ENCODE results near the gene HK1. TPM values are rescaled to one million over a fixed set of nuclear protein-coding genes. Genes with fewer than 3 reads are reported as not detected.

The HK1 gene
- total RNA-seq, 2 experiments from 2014 or later: 126 to 127 TPM

DNA sequence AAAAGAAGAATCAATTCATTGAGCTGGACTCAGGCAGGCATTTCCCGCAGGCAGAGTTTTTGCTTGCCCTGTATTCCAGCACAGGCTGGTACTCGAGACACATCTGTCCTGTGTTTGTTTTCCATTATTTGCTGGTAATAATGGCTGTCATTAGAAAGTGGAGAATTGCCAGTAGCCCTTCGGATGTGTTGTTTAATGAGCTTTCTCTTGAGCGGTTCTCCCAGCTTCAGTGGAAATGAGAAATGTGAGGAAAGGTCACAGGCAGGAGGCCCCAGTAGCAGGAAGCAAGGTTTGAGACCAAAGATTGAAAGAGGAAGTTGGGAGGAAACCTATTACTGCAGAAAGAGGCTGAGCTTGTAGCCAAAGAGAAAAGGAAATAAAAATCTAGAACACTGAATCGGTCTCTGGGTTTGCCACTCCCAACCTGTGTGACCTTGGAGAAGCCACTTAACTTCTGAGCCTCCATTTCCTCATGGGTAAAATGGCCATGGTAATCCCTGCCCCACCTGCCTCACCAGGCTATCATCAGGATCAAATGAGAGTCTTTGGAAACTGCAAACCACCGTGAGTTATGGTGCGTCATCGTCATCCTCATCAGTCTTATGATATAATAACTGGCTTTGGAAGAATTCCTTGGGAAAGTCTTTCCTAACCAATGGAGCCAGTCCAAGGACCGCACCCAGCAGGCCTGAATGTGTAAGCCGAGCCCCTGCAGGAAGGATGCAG, 70.7 kb downstream of the HK1 start:
- peaks cover 3% of the 10 kb centered on the region for H3K9me3 Mint-ChIP-seq
- peaks cover 82% of the 10 kb centered on the region for H3K36me3 Mint-ChIP-seq (ENCODE audit: low read depth)
- peaks cover 79% of the 10 kb centered on the region for H3K4me1 Mint-ChIP-seq
- H3K4me3 Mint-ChIP-seq: peak overlapping the region; percentile 57
- DNase-seq: no peak
- no peaks in the 10 kb centered on the region for H3K27me3 Mint-ChIP-seq
- ChIA-PET CTCF (interaction anchor here (0.8 to 1.8 kb wide), 6 partner anchors 10 to 115 kb away, joined by 3 to 7 read pairs (median 3); no protein-coding TSS in a partner anchor), POLR2A (no interaction called here)
- H3K27ac Mint-ChIP-seq: peak overlapping the region; percentile 89

DNA sequence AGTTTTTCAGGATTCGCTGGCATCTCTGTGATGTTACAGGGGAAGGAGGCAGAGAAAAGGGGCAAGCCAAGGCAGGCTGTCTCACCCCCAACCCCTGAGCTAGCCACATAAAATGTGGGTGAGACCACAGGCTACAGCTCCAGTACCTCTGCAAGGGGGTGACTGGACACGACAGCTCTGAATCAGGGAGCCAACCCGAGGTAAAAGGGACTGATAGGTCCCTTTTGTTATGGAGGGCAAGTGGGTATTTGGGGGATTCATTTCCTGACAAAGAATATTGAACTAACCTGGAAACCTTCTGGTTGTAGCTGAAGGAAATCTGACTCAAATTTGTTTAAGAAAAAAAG, 71.2 kb downstream of the HK1 start:
- ChIA-PET POLR2A (no interaction called here), CTCF (interaction anchor here (1.1 to 1.8 kb wide), 4 partner anchors 10 to 115 kb away, joined by 3 to 7 read pairs (median 3); no protein-coding TSS in a partner anchor)
- H3K27me3 Mint-ChIP-seq: no peaks in the 10 kb centered on the region
- peak overlapping the region; percentile 89 for H3K27ac Mint-ChIP-seq
- peaks cover 82% of the 10 kb centered on the region for H3K36me3 Mint-ChIP-seq (ENCODE audit: low read depth)
- DNase-seq: no peak
- no peak overlapping the region for H3K4me3 Mint-ChIP-seq
- peaks cover 78% of the 10 kb centered on the region for H3K4me1 Mint-ChIP-seq
- peaks cover 5% of the 10 kb centered on the region for H3K9me3 Mint-ChIP-seq

DNA sequence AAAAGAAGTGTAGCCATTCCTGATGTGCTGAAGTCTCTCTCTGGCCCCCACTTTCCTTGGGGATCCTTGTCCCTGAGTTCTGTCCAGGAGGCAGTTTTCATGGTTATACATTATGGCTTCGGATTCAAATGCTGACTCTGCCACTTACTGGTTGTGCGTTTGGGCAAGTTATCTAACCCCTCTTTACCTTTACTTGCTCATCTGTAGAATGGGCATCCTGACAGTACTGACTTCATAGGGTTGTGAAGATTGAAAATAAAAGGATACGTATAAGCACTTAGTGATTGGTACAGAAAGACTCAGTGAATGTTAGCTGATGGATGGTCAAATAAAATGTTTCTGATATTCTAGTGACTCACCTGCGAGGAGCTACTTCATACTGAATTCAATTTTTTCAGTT, 73.3 kb downstream of the HK1 start:
- Mint-ChIP-seq H3K4me1 (peaks cover 66% of the 10 kb centered on the region), H3K9me3 (peaks cover 5% of the 10 kb centered on the region), H3K27me3 (no peaks in the 10 kb centered on the region), H3K36me3 (ENCODE audit: low read depth) (peaks cover 71% of the 10 kb centered on the region), H3K4me3 (no peak overlapping the region), H3K27ac (no peak overlapping the region)
- CTCF ChIA-PET: interaction anchor here (1.0 kb wide), 1 partner anchor 12 kb away, joined by 3 read pairs; no protein-coding TSS in a partner anchor
- POLR2A ChIA-PET: interaction anchor here (0.6 kb wide), 1 partner anchor 138 kb away, joined by 5 read pairs; no protein-coding TSS in a partner anchor
- DNase-seq: no peak

DNA sequence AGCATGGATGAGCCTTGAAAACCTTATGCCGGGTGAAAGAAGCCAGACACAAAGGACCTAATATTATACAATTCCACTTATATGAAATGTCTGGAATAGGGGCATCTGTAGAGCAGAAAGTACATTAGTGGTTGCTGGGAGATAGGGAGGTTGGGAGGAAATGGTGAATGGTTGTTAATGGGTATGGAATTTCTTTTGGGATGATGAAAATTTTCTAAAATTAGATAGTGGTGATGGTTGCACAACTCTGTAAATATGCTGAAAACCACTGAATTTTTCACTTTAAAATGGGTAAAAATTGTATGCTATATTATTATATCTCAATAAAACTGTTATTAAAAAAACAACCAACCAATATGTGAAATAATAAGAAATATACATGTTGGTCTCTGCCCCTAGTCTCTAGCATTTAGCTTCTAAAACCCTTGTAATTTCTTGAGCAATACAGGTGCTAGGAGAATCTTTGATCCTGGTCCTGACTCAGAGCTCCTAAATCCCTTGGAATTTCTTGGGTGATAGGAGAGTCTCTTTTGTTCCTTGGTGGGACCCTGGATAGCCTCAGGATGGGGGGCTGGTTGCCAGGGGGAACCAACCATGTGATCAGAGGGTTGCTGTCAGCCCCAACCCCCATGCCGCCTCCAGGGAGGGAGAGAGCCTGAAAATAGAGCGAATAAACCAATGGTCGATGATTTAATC, 74.4 kb downstream of the HK1 start:
- Mint-ChIP-seq H3K27me3 (no peaks in the 10 kb centered on the region), H3K4me1 (peaks cover 62% of the 10 kb centered on the region), H3K27ac (no peak overlapping the region), H3K4me3 (no peak overlapping the region), H3K9me3 (peaks cover 5% of the 10 kb centered on the region), H3K36me3 (ENCODE audit: low read depth) (peaks cover 67% of the 10 kb centered on the region)
- POLR2A ChIA-PET: no interaction called here
- CTCF ChIA-PET: no interaction called here
- DNase-seq: no peak

DNA sequence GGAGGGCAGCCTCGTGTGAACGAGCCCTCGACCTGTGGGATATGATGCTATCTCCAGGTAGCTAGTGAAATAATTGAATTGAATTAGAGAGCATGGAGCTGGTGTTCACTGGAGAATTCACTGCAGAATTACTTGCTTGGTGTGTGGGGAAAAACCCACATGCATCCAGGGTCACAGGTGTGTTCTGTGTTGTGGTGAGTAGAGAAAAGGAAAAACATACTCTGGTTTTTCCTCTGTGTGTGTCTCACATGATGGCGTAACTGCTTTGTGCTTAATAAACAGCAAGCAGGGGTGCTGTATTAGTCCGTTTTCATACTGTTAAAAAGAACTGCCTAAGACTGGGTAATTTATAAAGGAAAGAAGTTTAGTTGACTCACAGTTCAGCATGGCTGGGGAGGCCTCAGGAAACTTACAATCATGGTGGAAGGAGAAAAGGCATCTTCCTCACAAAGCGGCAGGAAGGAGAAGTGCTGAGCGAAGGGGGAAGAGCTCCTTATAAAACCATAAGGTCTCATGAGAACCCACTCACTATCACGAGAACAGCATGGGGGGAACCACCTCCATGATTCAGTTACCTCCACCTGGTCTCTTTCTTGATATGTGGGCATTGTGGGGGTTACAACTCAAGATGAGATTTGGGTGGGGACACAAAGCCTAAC, 75.8 kb downstream of the HK1 start:
- H3K4me1 Mint-ChIP-seq: peaks cover 62% of the 10 kb centered on the region
- H3K27ac Mint-ChIP-seq: peak overlapping the region; percentile 58
- CTCF ChIA-PET: interaction anchor here (1.4 kb wide), 1 partner anchor 16 kb away, joined by 3 read pairs; no protein-coding TSS in a partner anchor

DNA sequence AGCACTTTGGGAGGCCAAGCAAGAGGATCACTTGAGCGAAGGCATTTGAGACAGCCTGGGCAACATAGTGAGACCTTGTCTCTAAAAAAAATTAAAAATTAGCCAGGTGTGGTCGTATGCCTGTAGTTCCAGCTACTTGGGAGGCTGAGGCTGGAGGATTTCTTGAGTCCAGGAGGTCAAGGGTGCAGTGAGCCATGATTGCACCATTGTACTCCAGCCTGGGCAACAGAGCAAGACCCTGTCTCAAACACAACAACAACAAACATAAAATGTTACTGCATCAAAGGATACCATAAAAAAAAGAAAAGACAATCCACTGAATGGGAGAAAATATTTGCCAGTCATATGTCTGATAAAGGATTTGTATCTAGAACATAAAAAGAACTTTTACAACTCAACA, 77.9 kb downstream of the HK1 start:
- no peak overlapping the region for H3K4me3 Mint-ChIP-seq
- DNase-seq: no peak
- no peaks in the 10 kb centered on the region for H3K27me3 Mint-ChIP-seq
- no peak overlapping the region for H3K27ac Mint-ChIP-seq
- ChIA-PET POLR2A (no interaction called here), CTCF (interaction anchor here (0.7 to 1.1 kb wide), 2 partner anchors 23 to 32 kb away, joined by 3 read pairs; no protein-coding TSS in a partner anchor)
- peaks cover 68% of the 10 kb centered on the region for H3K4me1 Mint-ChIP-seq
- H3K36me3 Mint-ChIP-seq (ENCODE audit: low read depth): peaks cover 57% of the 10 kb centered on the region
- peaks cover 5% of the 10 kb centered on the region for H3K9me3 Mint-ChIP-seq

More for the DNA sequence above, 75.8 kb downstream of the HK1 start:
- POLR2A ChIA-PET: no interaction called here
- no peak for DNase-seq
- H3K9me3 Mint-ChIP-seq: peaks cover 5% of the 10 kb centered on the region
- no peak overlapping the region for H3K4me3 Mint-ChIP-seq
- H3K27me3 Mint-ChIP-seq: no peaks in the 10 kb centered on the region
- H3K36me3 Mint-ChIP-seq (ENCODE audit: low read depth): peaks cover 58% of the 10 kb centered on the region

DNA sequence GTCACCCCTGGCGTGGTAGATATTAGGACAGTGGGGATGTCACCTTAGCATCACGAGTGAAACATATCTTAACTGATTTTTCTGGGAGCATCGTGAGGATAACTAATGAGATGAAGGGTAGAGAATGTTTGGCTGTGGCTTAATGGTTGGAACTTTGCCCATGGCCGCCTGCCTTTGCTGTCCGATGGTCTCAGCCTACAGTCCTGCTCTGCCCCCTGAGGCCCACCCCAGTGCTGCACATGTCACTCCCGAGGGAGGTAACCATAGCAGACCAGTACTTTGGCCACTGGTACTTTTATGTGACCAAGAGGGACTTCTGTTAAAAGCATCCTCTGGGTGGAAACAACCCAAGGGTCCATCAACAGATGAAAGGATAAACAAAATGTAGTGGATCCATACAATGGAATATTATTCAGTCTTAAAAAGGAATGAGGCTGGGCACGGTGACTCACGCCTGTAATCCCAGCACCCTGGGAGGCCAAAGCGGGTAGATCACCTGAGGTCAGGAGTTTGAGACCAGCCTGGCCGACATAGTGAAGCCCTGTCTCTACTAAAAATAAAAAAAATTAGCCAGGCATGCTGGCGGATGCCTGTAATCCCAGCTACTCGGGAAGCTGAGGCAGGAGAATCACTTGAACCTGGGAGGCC, 80.0 kb downstream of the HK1 start:
- DNase-seq: no peak
- Mint-ChIP-seq H3K4me3 (no peak overlapping the region), H3K27ac (peak overlapping the region; percentile 87), H3K9me3 (peaks cover 5% of the 10 kb centered on the region), H3K27me3 (no peaks in the 10 kb centered on the region), H3K4me1 (peaks cover 73% of the 10 kb centered on the region), H3K36me3 (ENCODE audit: low read depth) (peaks cover 61% of the 10 kb centered on the region)
- CTCF ChIA-PET: interaction anchor here (0.6 to 0.9 kb wide), 2 partner anchors 9 to 166 kb away, joined by 3 read pairs; no protein-coding TSS in a partner anchor
- POLR2A ChIA-PET: no interaction called here

DNA sequence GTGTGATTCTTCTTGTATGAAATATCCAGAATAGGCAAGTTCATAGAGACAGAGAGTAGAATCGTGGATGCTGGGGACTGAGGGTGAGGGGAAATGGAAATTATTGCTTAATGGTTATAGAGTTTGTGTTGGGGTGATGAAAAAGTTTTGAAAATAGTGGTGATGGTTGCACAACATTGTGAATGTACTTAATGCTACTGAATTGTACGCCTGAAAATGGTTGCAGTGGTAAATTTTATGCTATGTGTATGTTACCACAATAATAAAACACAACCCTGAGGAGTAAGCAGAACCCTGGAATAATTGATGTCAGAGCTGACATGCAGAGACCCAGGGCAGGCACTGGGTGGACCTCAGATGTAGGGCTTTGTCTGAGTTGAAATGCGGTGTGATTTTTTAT, 80.9 kb downstream of the HK1 start:
- ChIA-PET POLR2A (no interaction called here), CTCF (interaction anchor here (1.0 kb wide), 1 partner anchor 10 kb away, joined by 4 read pairs; no protein-coding TSS in a partner anchor)
- H3K27ac Mint-ChIP-seq: peak overlapping the region; percentile 87
- no peak for DNase-seq
- peaks cover 60% of the 10 kb centered on the region for H3K36me3 Mint-ChIP-seq (ENCODE audit: low read depth)
- peaks cover 73% of the 10 kb centered on the region for H3K4me1 Mint-ChIP-seq
- peak overlapping the region; percentile 28 for H3K4me3 Mint-ChIP-seq
- peaks cover 1% of the 10 kb centered on the region for H3K9me3 Mint-ChIP-seq
- H3K27me3 Mint-ChIP-seq: no peaks in the 10 kb centered on the region

DNA sequence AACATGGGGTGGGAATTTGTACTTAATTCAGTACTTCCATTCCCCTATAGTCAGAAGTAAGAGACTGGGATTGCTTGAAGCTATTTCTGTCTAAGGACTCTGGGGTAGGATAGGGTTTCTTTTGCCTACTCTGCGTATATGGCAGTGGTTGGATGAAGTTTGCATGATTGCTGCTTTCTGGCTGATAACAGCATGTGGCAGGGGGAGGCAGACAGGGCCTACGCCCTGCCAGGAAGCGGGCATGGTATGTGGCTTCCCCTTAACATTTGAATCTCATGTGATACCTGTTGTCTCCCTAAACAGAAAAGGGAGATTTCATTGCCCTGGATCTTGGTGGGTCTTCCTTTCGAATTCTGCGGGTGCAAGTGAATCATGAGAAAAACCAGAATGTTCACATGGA, 81.3 kb downstream of the HK1 start:
- Mint-ChIP-seq H3K4me1 (peaks cover 76% of the 10 kb centered on the region), H3K27ac (peak overlapping the region; percentile 87), H3K9me3 (no peaks in the 10 kb centered on the region), H3K4me3 (peak overlapping the region; percentile 65), H3K36me3 (ENCODE audit: low read depth) (peaks cover 57% of the 10 kb centered on the region), H3K27me3 (no peaks in the 10 kb centered on the region)
- POLR2A ChIA-PET: no interaction called here
- DNase-seq: peak; percentile 65
- CTCF ChIA-PET: interaction anchor here (1.0 kb wide), 1 partner anchor 10 kb away, joined by 4 read pairs; no protein-coding TSS in a partner anchor

DNA sequence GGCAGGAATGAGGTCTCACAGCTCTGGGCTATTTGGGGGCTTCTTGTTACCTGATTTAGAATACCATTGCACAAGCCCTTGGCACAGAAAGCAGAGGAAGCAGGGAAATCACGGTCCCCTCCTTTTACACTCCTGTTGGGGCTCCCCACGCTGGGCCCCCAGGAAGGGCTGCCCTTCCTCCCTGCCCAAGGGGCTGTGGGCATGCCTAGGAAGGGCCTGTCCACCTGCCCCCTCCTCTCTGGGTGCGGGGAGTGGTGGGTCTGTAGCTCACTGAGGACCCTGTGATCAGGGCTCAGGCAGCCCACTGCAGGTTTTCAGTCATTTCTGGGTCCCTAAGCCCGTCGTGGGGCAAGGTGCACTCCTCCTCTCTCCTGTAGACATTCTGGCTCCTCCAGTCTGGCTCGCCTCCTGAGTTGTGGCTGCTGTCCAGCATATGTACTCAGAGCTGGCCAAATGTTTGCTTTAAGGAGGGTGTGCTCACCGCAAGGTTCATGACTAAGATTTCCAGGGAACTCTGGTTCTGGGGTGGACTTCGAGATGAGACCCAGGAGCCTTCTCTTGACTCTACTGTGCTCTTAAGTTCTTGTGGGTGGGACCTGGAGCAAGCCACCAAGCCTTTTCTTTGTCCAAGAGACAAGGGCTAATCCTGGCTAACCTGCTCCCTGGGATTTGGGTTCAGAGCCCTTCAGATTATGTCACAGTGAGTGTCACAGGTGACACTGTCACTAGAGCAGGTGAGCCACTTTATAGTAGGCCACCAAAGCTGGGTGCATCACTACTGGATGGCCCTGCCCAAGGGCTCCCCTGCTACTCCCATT, 82.4 kb downstream of the HK1 start:
- DNase-seq: no peak
- H3K27me3 Mint-ChIP-seq: no peaks in the 10 kb centered on the region
- H3K4me3 Mint-ChIP-seq: peak overlapping the region; percentile 65
- ChIA-PET CTCF (interaction anchor here (1.0 to 1.6 kb wide), 3 partner anchors 9 to 58 kb away, joined by 3 read pairs; no protein-coding TSS in a partner anchor), POLR2A (no interaction called here)
- peak overlapping the region; percentile 90 for H3K27ac Mint-ChIP-seq
- peaks cover 61% of the 10 kb centered on the region for H3K36me3 Mint-ChIP-seq (ENCODE audit: low read depth)
- H3K9me3 Mint-ChIP-seq: no peaks in the 10 kb centered on the region
- H3K4me1 Mint-ChIP-seq: peaks cover 83% of the 10 kb centered on the region

DNA sequence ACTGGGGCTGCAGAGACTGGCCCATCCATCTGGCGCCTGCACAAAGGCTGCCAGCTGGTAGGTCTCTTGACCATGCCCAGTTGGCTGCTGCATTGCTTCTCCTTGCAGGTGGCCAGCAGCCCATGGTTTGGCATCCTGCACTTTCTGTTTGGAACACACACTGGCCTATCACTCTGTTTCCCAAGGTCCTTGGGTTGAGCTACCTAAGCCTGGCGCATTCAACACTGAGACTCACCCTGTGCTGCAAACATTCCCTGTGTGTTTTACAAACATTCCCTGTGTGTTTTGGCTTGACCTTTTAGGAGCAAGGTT, 83.0 kb downstream of the HK1 start:
- CTCF ChIA-PET: interaction anchor here (1.0 to 1.6 kb wide), 3 partner anchors 9 to 59 kb away, joined by 3 read pairs; no protein-coding TSS in a partner anchor
- H3K27ac Mint-ChIP-seq: peak overlapping the region; percentile 90
- DNase-seq: no peak
- H3K36me3 Mint-ChIP-seq (ENCODE audit: low read depth): peaks cover 61% of the 10 kb centered on the region
- H3K27me3 Mint-ChIP-seq: no peaks in the 10 kb centered on the region
- no peak overlapping the region for H3K4me3 Mint-ChIP-seq
- no peaks in the 10 kb centered on the region for H3K9me3 Mint-ChIP-seq
- POLR2A ChIA-PET: no interaction called here
- peaks cover 78% of the 10 kb centered on the region for H3K4me1 Mint-ChIP-seq

DNA sequence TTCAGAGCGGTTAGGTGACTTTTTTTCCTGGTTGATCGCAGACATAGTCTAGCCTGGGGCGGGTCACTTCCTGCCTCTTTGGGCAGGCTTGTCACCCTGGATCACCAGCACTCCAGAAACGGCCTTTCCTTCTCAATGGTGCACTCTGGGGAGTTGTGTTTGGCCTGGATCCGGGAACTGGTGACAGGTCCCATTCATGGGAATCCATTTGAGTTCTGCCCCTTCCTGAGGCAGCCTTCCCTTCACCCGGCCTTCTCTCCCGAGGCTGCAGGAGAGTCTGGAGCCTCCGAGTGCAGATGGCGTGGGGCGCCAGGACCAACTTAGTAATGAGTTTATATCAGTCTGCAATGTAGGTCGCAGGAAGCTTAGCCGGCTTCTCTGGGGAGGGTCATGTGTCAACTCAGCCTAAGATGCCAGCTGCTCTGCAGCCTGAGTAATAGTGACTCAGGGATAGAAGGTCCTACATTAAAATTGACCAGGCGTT, 84.2 kb downstream of the HK1 start:
- peak; percentile 30 for DNase-seq
- H3K27ac Mint-ChIP-seq: peak overlapping the region; percentile 77

More for the DNA sequence above, 84.2 kb downstream of the HK1 start:
- POLR2A ChIA-PET: no interaction called here
- Mint-ChIP-seq H3K4me3 (peak overlapping the region; percentile 30), H3K27me3 (no peaks in the 10 kb centered on the region), H3K36me3 (ENCODE audit: low read depth) (peaks cover 64% of the 10 kb centered on the region), H3K9me3 (no peaks in the 10 kb centered on the region), H3K4me1 (peaks cover 76% of the 10 kb centered on the region)
- CTCF ChIA-PET: interaction anchor here (0.8 to 1.6 kb wide), 3 partner anchors 11 to 45 kb away, joined by 3 read pairs; no protein-coding TSS in a partner anchor

Data from activated CD4-positive, alpha-beta T cell treated with anti-CD3 and anti-CD28 coated beads, Interleukin-2, amount 10 ng/mL, durations not matched to agents 7 days and 5 days (primary cell).